ENCODE measurements around the gene CEACAM7.

DNA sequence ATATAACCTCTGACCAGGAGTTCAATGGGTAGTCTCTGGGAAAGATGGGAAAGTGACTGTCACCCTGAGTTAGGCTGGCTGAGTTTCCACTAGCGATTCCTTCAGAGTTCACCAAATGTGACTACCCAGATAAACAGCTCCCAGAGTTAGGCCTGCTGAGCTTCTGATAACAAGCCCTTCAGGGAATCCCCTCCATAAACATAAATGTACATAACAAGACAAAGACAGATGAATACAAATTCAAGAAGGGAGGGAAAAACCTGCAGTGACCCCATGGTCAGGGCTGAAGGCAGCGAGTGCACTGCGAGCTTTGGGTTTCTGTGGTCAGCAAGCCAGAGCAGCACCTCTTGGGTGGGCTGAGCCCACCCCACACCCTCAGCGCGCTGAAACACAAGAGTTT, 35.8 kb downstream of the CEACAM7 start:
- TF ChIP-seq, protein P1, sequence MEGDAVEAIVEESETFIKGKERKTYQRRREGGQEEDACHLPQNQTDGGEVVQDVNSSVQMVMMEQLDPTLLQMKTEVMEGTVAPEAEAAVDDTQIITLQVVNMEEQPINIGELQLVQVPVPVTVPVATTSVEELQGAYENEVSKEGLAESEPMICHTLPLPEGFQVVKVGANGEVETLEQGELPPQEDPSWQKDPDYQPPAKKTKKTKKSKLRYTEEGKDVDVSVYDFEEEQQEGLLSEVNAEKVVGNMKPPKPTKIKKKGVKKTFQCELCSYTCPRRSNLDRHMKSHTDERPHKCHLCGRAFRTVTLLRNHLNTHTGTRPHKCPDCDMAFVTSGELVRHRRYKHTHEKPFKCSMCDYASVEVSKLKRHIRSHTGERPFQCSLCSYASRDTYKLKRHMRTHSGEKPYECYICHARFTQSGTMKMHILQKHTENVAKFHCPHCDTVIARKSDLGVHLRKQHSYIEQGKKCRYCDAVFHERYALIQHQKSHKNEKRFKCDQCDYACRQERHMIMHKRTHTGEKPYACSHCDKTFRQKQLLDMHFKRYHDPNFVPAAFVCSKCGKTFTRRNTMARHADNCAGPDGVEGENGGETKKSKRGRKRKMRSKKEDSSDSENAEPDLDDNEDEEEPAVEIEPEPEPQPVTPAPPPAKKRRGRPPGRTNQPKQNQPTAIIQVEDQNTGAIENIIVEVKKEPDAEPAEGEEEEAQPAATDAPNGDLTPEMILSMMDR (IDR thresholded peaks at IDR 0.05; ENCODE audit: low read length) = no peak
- no peak for TF ChIP-seq EZH2 (IDR thresholded peaks at IDR 0.05; ENCODE audit: borderline replicate concordance, low read length)

Measured in OCI-LY1 (cell line).